ENCODE results near the gene MYO16.

MYO16 gene

GRCh38 chr13:108797354-108797753 lies 167.9 kb downstream of the MYO16 start:
- Histone ChIP-seq H3K27ac (ENCODE audit: extremely low read depth, low read depth, low read length) (no peak overlapping the region), H3K9me3 (ENCODE audit: control insufficient read depth, insufficient read depth, low read depth, low read length) (no peaks in the 10 kb centered on the region), H3K36me3 (ENCODE audit: control insufficient read depth in 2 of 2, insufficient read depth in 1 of 2, low read length in 2 of 2) (no peaks in the 10 kb centered on the region), H3K4me3 (ENCODE audit: low read depth, low read length) (no peak overlapping the region), H3K4me1 (ENCODE audit: control insufficient read depth, insufficient read depth, low read length) (no peaks in the 10 kb centered on the region)
- ChIA-PET CTCF (no interaction called here), POLR2A (no interaction called here)
- TF ChIP-seq ZNF121 (tag by site-specific recombination; IDR thresholded peaks at IDR 0.05), result no peak
- TF ChIP-seq ZNF596 (tag by site-specific recombination; IDR thresholded peaks at IDR 0.05), result no peak
- no peak for TF ChIP-seq ZNF549 (tag by site-specific recombination; IDR thresholded peaks at IDR 0.05)

- Histone ChIP-seq H3K4me1 (ENCODE audit: control insufficient read depth, insufficient read depth, low read length) (no peaks in the 10 kb centered on the region), H3K4me3 (ENCODE audit: low read depth, low read length) (no peak overlapping the region), H3K36me3 (ENCODE audit: control insufficient read depth in 2 of 2, insufficient read depth in 1 of 2, low read length in 2 of 2) (no peaks in the 10 kb centered on the region), H3K9me3 (ENCODE audit: control insufficient read depth, insufficient read depth, low read depth, low read length) (no peaks in the 10 kb centered on the region), H3K27ac (ENCODE audit: extremely low read depth, low read depth, low read length) (no peak overlapping the region)
- ChIA-PET CTCF (interaction anchor here (0.7 kb wide), 1 partner anchor 312 kb away, joined by 4 read pairs; no protein-coding TSS in a partner anchor), POLR2A (no interaction called here)
- no peak for TF ChIP-seq PATZ1 (tag by site-specific recombination; IDR thresholded peaks at IDR 0.05)
- TF ChIP-seq ZNF335 (tag by site-specific recombination; conservative IDR thresholded peaks at IDR 0.05), result no peak
- TF ChIP-seq ZNF426 (tag by site-specific recombination; IDR thresholded peaks at IDR 0.05), result no peak
- TF ChIP-seq ZNF629 (tag by site-specific recombination; IDR thresholded peaks at IDR 0.05), result no peak
- no peak for TF ChIP-seq ZNF664 (tag by site-specific recombination; IDR thresholded peaks at IDR 0.05)
- TF ChIP-seq ZNF600 (tag by site-specific recombination; IDR thresholded peaks at IDR 0.05), result no peak
These were observed 178.4 kb downstream of the MYO16 start for GRCh38 chr13:108807841-108808240.

GRCh38 chr13:108812165-108812564 lies 182.8 kb downstream of the MYO16 start:
- Histone ChIP-seq H3K27ac (ENCODE audit: extremely low read depth, low read depth, low read length) (no peak overlapping the region), H3K4me3 (ENCODE audit: low read depth, low read length) (no peak overlapping the region), H3K4me1 (ENCODE audit: control insufficient read depth, insufficient read depth, low read length) (no peaks in the 10 kb centered on the region), H3K9me3 (ENCODE audit: control insufficient read depth, insufficient read depth, low read depth, low read length) (no peaks in the 10 kb centered on the region), H3K36me3 (ENCODE audit: control insufficient read depth in 2 of 2, insufficient read depth in 1 of 2, low read length in 2 of 2) (no peaks in the 10 kb centered on the region)
- POLR2A ChIA-PET, result no interaction called here
- CTCF ChIA-PET, result no interaction called here
- TF ChIP-seq ZNF148 (tag by site-specific recombination; IDR thresholded peaks at IDR 0.05; ENCODE audit: borderline replicate concordance) (no peak), GLIS1 (tag by site-specific recombination; IDR thresholded peaks at IDR 0.05) (no peak), ZNF280C (tag by site-specific recombination; IDR thresholded peaks at IDR 0.05) (no peak), ZNF449 (tag by site-specific recombination; IDR thresholded peaks at IDR 0.05) (no peak), INSM2 (tag by site-specific recombination; IDR thresholded peaks at IDR 0.05) (no peak), ZNF292 (tag by site-specific recombination; IDR thresholded peaks at IDR 0.05; ENCODE audit: borderline replicate concordance, low read depth) (no peak), ZNF416 (tag by site-specific recombination; IDR thresholded peaks at IDR 0.05) (no peak), REST (tag by site-specific recombination; IDR thresholded peaks at IDR 0.05) (no peak)

Measured in HEK293 (cell line).